Epithelial cell of proximal tubule (primary cell): ENCODE results near the gene RXRG. TPM values are rescaled to one million over a fixed set of nuclear protein-coding genes. Genes with fewer than 3 reads are reported as not detected.

ENCODE experiments used
- DNase-seq: peaks from one replicate; pipeline ENCODE4 v3.0.0-alpha.2; 2011; ENCODE audit warnings: low read depth
- H3K4me3 ChIP-seq: 2 replicates; pipeline ENCODE4 v1.5.1; 2011; ENCODE audit warnings: low read depth, mild to moderate bottlenecking, low read length
- CTCF ChIP-seq: conservative IDR thresholded peaks from 2 replicates; pipeline ENCODE4 v1.5.1; 2012; ENCODE audit warnings: low read depth, mild to moderate bottlenecking, low read length
- total RNA-seq: library from RNA; depleted of rRNA; stranded (reverse); fragments of >200 nt; gene quantifications from 2 replicates; pipeline ENCODE4 v1.2.3, GENCODE V29; 2015

The RXRG gene
- total RNA-seq, 1 donor from 2014 or later = not detected

- H3K4me3 ChIP-seq = peak overlapping the region; percentile 44
- TF ChIP-seq CTCF = no peak
- DNase-seq = no peak
Observed at GRCh38 chr1:165376811-165377311, 68.1 kb downstream of the RXRG start.

GRCh38 chr1:165376041-165376810, 68.7 kb downstream of the RXRG start:
- no peak for TF ChIP-seq CTCF
- DNase-seq = peak; percentile 62
- peak overlapping the region; percentile 44 for H3K4me3 ChIP-seq

- peak overlapping the region; percentile 44 for H3K4me3 ChIP-seq
- no peak for DNase-seq
- TF ChIP-seq CTCF = no peak
Observed at GRCh38 chr1:165375623-165376022, 69.3 kb downstream of the RXRG start.

- TF ChIP-seq CTCF = no peak
- no peak for DNase-seq
- H3K4me3 ChIP-seq = no peak overlapping the region
Observed at GRCh38 chr1:165371588-165372225, 73.2 kb downstream of the RXRG start.

GRCh38 chr1:165369255-165369848, 75.6 kb downstream of the RXRG start:
- H3K4me3 ChIP-seq = no peak overlapping the region
- TF ChIP-seq CTCF = peak; percentile 82
- DNase-seq = no peak

GRCh38 chr1:165367375-165367993, 77.4 kb downstream of the RXRG start:
- H3K4me3 ChIP-seq = no peak overlapping the region
- DNase-seq = no peak
- TF ChIP-seq CTCF = peak; percentile 97
